Measurements from ENCODE around the gene TRMT10B.

DNA sequence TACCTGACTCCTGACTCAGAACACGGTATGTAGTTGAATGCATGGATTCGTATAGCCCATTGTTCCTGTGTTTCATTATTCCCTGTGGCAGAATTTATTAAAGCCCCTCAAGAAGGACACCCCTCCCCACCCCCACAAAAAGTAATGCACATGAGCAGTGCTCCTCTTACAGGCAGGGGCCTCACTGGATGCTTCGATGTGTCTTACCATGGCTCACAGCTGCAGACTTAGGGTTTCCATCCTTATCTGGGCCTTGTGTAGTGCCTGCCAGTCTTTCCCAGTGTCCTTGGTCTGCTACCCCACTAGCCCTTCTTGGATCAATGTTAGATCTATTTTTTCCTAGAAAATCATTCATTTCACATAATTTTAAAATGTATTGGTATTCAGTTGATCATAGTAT, 16.4 kb downstream of the TRMT10B start:
- TF ChIP-seq, protein P1, sequence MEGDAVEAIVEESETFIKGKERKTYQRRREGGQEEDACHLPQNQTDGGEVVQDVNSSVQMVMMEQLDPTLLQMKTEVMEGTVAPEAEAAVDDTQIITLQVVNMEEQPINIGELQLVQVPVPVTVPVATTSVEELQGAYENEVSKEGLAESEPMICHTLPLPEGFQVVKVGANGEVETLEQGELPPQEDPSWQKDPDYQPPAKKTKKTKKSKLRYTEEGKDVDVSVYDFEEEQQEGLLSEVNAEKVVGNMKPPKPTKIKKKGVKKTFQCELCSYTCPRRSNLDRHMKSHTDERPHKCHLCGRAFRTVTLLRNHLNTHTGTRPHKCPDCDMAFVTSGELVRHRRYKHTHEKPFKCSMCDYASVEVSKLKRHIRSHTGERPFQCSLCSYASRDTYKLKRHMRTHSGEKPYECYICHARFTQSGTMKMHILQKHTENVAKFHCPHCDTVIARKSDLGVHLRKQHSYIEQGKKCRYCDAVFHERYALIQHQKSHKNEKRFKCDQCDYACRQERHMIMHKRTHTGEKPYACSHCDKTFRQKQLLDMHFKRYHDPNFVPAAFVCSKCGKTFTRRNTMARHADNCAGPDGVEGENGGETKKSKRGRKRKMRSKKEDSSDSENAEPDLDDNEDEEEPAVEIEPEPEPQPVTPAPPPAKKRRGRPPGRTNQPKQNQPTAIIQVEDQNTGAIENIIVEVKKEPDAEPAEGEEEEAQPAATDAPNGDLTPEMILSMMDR (IDR thresholded peaks at IDR 0.05; ENCODE audit: low read length), result no peak
- no peak for TF ChIP-seq EZH2 (IDR thresholded peaks at IDR 0.05; ENCODE audit: borderline replicate concordance, low read length)

Measured in OCI-LY1 (cell line).